GM12873 (cell line): Measurements from ENCODE around the gene LY86.

ENCODE experiments used
- CTCF ChIP-seq: IDR thresholded peaks from 2 replicates; pipeline ENCODE4 v1.5.1; 2012; ENCODE audit warnings: low read depth, mild to moderate bottlenecking, moderate library complexity, low read length, control low read depth; ENCODE audit not compliant: insufficient read depth; ENCODE audit errors: missing control alignments

Gene LY86

GRCh38 chr6:6619021-6619794 lies 30.7 kb downstream of the LY86 start:
- no peak for TF ChIP-seq CTCF

- TF ChIP-seq CTCF, result no peak
Measured at GRCh38 chr6:6620766-6621425, 32.4 kb downstream of the LY86 start.

- TF ChIP-seq CTCF, result no peak
Measured at GRCh38 chr6:6622501-6622900, 34.0 kb downstream of the LY86 start.

- no peak for TF ChIP-seq CTCF
Measured at GRCh38 chr6:6623553-6623952, 35.0 kb downstream of the LY86 start.

- no peak for TF ChIP-seq CTCF
Measured at GRCh38 chr6:6624269-6624990, 35.9 kb downstream of the LY86 start.

GRCh38 chr6:6626187-6626586 lies 37.7 kb downstream of the LY86 start:
- TF ChIP-seq CTCF, result no peak

GRCh38 chr6:6629402-6629801 lies 40.9 kb downstream of the LY86 start:
- no peak for TF ChIP-seq CTCF
